Adrenal gland (tissue), 12 donors: Measurements from ENCODE around the gene ACVR2B. TPM values are rescaled to one million over a fixed set of nuclear protein-coding genes. Genes with fewer than 3 reads are reported as not detected.

Experiments used
- DNase-seq, 7 donors: peaks; one replicate each; pipeline ENCODE4 v3.0.0-alpha.2; 2019 to 2020
- H3K27ac ChIP-seq, 5 donors: fragments of 200-600 bp; sonication (generic) in 4 of 5; 1 replicate in 3 of 5; 2 replicates in 2 of 5; pipeline versions ENCODE4 v1.5.1 to v1.8.0; 2016 to 2020; ENCODE audit warnings: mild to moderate bottlenecking in 1 of 5
- H3K27me3 ChIP-seq: fragments of 200-600 bp; 2 replicates; pipeline ENCODE4 v1.8.0; 2021
- H3K36me3 ChIP-seq, 2 donors: fragments of 200-600 bp; replicated peaks in 1 of 2; 1 replicate in 1 of 2; 2 replicates in 1 of 2; pipeline versions ENCODE4 v1.5.1 to v1.8.0; 2018 to 2022
- H3K4me1 ChIP-seq, 2 donors: fragments of 200-600 bp; replicated peaks in 1 of 2; 1 replicate in 1 of 2; 2 replicates in 1 of 2; pipeline versions ENCODE4 v1.5.1 to v1.8.0; 2018 to 2021
- H3K4me3 ChIP-seq, 4 donors: fragments of 200-600 bp; sonication (generic) in 3 of 4; one replicate each; pipeline ENCODE4 v1.5.1; 2016 to 2018
- H3K9me3 ChIP-seq, 3 donors: fragments of 200-600 bp; sonication (generic) in 1 of 3; replicated peaks in 1 of 3; 1 replicate in 2 of 3; 2 replicates in 1 of 3; pipeline versions ENCODE4 v1.5.1 to v1.8.0; 2016 to 2021
- CTCF ChIP-seq, 6 experiments: fragments of 450-650 bp in 4 of 6; fragments of 200-600 bp in 2 of 6; sonication (generic) in 1 of 6; IDR thresholded peaks; 1 replicate in 5 of 6; 2 replicates in 1 of 6; pipeline versions ENCODE4 v1.5.1 to v1.8.0; 2016 to 2021; ENCODE audit warnings: antibody characterized with exemption in 6 of 6, mild to moderate bottlenecking in 2 of 6, moderate library complexity in 1 of 6
- POLR2A ChIP-seq, 2 donors: fragments of 450-650 bp; IDR thresholded peaks; one replicate each; pipeline ENCODE4 v1.6.1; 2017; ENCODE audit warnings: antibody characterized with exemption in 2 of 2, mild to moderate bottlenecking in 2 of 2, moderate library complexity in 1 of 2
- WGBS, 4 donors: extraction: QIAGEN DNeasy Blood & Tissue Kit in 2 of 4; methylation state at CpG; one replicate each; pipeline versions ENCODE4 v1.1.5 to v1.1.7; 2013 to 2017; 5-methylcytosine and 5-hydroxymethylcytosine counted together
- intact Hi-C, 2 donors: fragments of 100-400 bp; cut with DNase I; formaldehyde crosslinking; loops; one replicate each; pipeline versions ENCODE4 v1.14.1 to v1.15.0; 2022 to 2023
- polyA plus RNA-seq, 3 donors: library from polyadenylated mRNA; stranded (reverse); fragments of 200-250 nt in 2 of 3; fragments of 350-450 nt in 1 of 3; fragmentation: Illumina TruSeq in 1 of 3; extraction: RNeasy Lipid Tissue Mini Kit (QIAGEN cat#74804) in 1 of 3; gene quantifications; one replicate each; pipeline ENCODE4 v1.2.3, GENCODE V29; 2013 to 2014
- total RNA-seq, 9 donors: library from RNA; depleted of rRNA in 4 of 9; stranded (reverse); fragments of >200 nt in 4 of 9; fragments of 120-200 nt in 1 of 9; fragmentation: NEBNext Ultra II Directional in 1 of 9; extraction: Animal tissue kit (Norgen Biotek cat#: 25700) in 1 of 9; gene quantifications; one replicate each; pipeline versions ENCODE4 v1.1.0 to v1.2.4, GENCODE V29; 2013 to 2023
- donor health status: healthy with polysubstance abuse.
- donor health status: Bipolar disorder and iron deficiency.
- donor health status: DM: yes; HTN: yes; CAD: no.
- donor health status: DM: no; HTN: no; CAD: no.
- donor health status: DM: no; HTN: no; CAD: no.
- donor health status: DM: yes; HTN: yes; CAD: no.

Gene ACVR2B
- total and polyA plus RNA-seq, 12 donors: 1.8 to 20.2 (median 11.6) TPM

GRCh38 chr3:38491215-38491614 lies 37.5 kb downstream of the ACVR2B start:
- TF ChIP-seq CTCF (IDR thresholded peaks at IDR 0.05) (no peak), POLR2A (IDR thresholded peaks at IDR 0.05) (no peak)
- no peak overlapping the region for H3K4me3 ChIP-seq
- no peak for DNase-seq
- WGBS, 4 donors: 92 to 97% (median 94%) methylated on average over 6 of the region's 6 CpGs
- intact Hi-C loops: no loop called here
- no peaks in the 10 kb centered on the region for H3K27me3 ChIP-seq
- no peaks in the 10 kb centered on the region for H3K4me1 ChIP-seq
- no peaks in the 10 kb centered on the region for H3K36me3 ChIP-seq
- H3K9me3 ChIP-seq: no peaks in the 10 kb centered on the region
- no peak overlapping the region for H3K27ac ChIP-seq

DNA sequence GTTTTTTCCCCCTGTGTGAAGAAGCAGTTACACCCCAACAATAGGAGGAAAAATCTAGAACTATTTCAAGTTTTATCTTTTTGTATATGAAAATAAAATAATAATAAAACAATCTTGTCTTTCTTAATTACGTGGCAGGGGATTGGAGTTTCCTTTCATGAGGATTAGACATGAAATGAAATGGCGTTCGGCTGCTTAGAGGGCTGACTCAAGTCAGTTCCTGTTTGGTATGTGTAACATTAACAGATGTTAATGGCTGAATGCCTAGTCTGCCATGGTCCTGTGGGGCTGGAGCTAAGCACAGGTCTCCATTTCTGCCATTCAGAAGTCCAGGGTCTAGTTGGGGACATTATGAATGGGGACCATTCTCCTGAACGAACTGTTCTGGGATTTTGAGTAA lies 39.3 kb downstream of the ACVR2B start:
- peaks cover 5 to 7% of the 10 kb centered on the region in 2 donors for H3K4me1 ChIP-seq
- no peak for TF ChIP-seq POLR2A (IDR thresholded peaks at IDR 0.05)
- TF ChIP-seq CTCF (IDR thresholded peaks at IDR 0.05): no peak
- no peaks in the 10 kb centered on the region for H3K27me3 ChIP-seq
- intact Hi-C loops: no loop called here
- no peak overlapping the region for H3K4me3 ChIP-seq
- H3K27ac ChIP-seq: no peak overlapping the region
- H3K36me3 ChIP-seq: no peaks in the 10 kb centered on the region
- H3K9me3 ChIP-seq: no peaks in the 10 kb centered on the region
- DNase-seq: no peak
- WGBS, 4 donors: 71 to 87% (median 81%) methylated on average over 4 of the region's 4 CpGs

- peaks cover 0 to 7% of the 10 kb centered on the region in 2 donors for H3K36me3 ChIP-seq
- H3K4me1 ChIP-seq: peaks cover 5 to 7% of the 10 kb centered on the region in 2 donors
- no peaks in the 10 kb centered on the region for H3K27me3 ChIP-seq
- H3K27ac ChIP-seq: peak within 1 kb of the TSS; percentile 16 to 79 (median 62)
- peak in 1 of 2 donors; percentile 28 for TF ChIP-seq POLR2A (IDR thresholded peaks at IDR 0.05)
- peak; percentile 62 to 85 (median 76) for TF ChIP-seq CTCF (IDR thresholded peaks at IDR 0.05)
- peak within 1 kb of the TSS; percentile 46 to 76 (median 54) for H3K4me3 ChIP-seq
- peak; percentile 93 to 96 (median 96) for DNase-seq
- intact Hi-C loops: no loop called here
- H3K9me3 ChIP-seq: no peaks in the 10 kb centered on the region
- WGBS, 4 donors: 0 to 1% (median 1%) methylated on average over 33 to 53 of the region's 53 CpGs
Measured at GRCh38 chr3:38496131-38496910, 42.6 kb downstream of the ACVR2B start, which contains the start of gene EXOG. Gene EXOG (plus strand): TSS chr3:38496340. CDS start chr3:38496368, 28 bp downstream.

DNA sequence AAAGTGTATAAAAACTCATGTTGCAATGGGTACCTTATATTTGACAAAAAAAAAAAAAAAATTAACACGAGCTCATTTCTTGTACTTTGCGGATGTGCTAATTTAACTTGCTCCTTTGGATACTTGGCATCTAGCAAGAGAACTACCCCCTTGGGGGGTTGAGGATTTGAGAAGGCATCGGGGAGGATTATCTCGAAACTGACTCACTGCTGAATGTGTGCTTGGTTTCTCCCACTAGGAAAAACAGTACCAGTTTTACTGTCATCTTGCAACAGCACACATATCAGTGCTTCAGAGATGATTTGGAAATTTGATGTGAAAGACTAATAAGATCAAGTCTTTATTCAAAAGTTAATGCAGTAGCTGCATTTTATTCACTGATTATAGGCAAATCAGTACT lies 43.3 kb downstream of the ACVR2B start:
- intact Hi-C loops: no loop called here
- DNase-seq: no peak
- Histone ChIP-seq H3K27ac (peak overlapping the region in 1 of 5 donors; percentile 70), H3K9me3 (no peaks in the 10 kb centered on the region), H3K4me1 (peaks cover 5 to 7% of the 10 kb centered on the region in 2 donors), H3K36me3 (peaks cover 0 to 14% of the 10 kb centered on the region in 2 donors), H3K27me3 (no peaks in the 10 kb centered on the region), H3K4me3 (peak overlapping the region in 2 of 4 donors; percentile 46 to 76)
- 31 to 44% (median 36%) methylated on average over 4 of the region's 4 CpGs for WGBS, 4 donors
- no peak for TF ChIP-seq POLR2A (IDR thresholded peaks at IDR 0.05)
- TF ChIP-seq CTCF (IDR thresholded peaks at IDR 0.05): no peak
